Smooth muscle cell (in vitro differentiated cells): Measurements from ENCODE around the gene SPON1. TPM values are rescaled to one million over a fixed set of nuclear protein-coding genes. Genes with fewer than 3 reads are reported as not detected.
"Not testable (repeated sequence)": the region's sequence is repeated elsewhere in the genome, so short reads cannot be mapped to it uniquely, and the experiment has no call there.

ENCODE experiments used
- DNase-seq: peaks from one replicate; lab custom pipeline; 2025; ENCODE audit not compliant: unreplicated experiment; lab: John Stamatoyannopoulos, UW
- H2AFZ ChIP-seq: fragments of 200-600 bp; sonication (generic); 2 replicates; pipeline ENCODE4 v1.6.0; 2016; ENCODE audit warnings: antibody characterized with exemption, low read depth, mild to moderate bottlenecking
- H3F3A ChIP-seq: fragments of 200-600 bp; sonication (generic); 2 replicates; pipeline ENCODE4 v1.6.0; 2017; ENCODE audit warnings: antibody characterized with exemption, low read depth
- H3K27ac ChIP-seq: fragments of 200-600 bp; sonication (generic); 2 replicates; pipeline ENCODE4 v1.5.1; 2016; ENCODE audit warnings: low read depth, mild to moderate bottlenecking
- H3K27me3 ChIP-seq: fragments of 200-600 bp; sonication (generic); 2 replicates; pipeline ENCODE4 v1.6.1; 2016; ENCODE audit warnings: low read depth, mild to moderate bottlenecking
- H3K36me3 ChIP-seq: fragments of 200-600 bp; sonication (generic); 2 replicates; pipeline ENCODE4 v1.5.1; 2016; ENCODE audit warnings: low read depth
- H3K4me1 ChIP-seq: fragments of 200-600 bp; sonication (generic); 2 replicates; pipeline ENCODE4 v1.5.1; 2016; ENCODE audit warnings: low read depth
- H3K4me2 ChIP-seq: fragments of 200-600 bp; sonication (generic); 2 replicates; pipeline ENCODE4 v1.6.0; 2016; ENCODE audit warnings: mild to moderate bottlenecking
- H3K4me3 ChIP-seq: fragments of 200-600 bp; sonication (generic); 2 replicates; pipeline ENCODE4 v1.5.1; 2016; ENCODE audit warnings: mild to moderate bottlenecking
- H3K79me2 ChIP-seq: fragments of 200-600 bp; sonication (generic); 2 replicates; pipeline ENCODE4 v1.6.0; 2016; ENCODE audit warnings: low read depth, mild to moderate bottlenecking
- H3K9ac ChIP-seq: fragments of 200-600 bp; sonication (generic); 2 replicates; pipeline ENCODE4 v1.6.0; 2016; ENCODE audit warnings: low read depth
- H3K9me3 ChIP-seq: fragments of 200-600 bp; sonication (generic); replicated peaks from 2 replicates; pipeline ENCODE4 v1.5.1; 2016; ENCODE audit warnings: low read depth
- H4K20me1 ChIP-seq: fragments of 200-600 bp; sonication (generic); 2 replicates; pipeline ENCODE4 v1.6.0; 2016; ENCODE audit warnings: low read depth
- CTCF ChIP-seq: fragments of 200-600 bp; sonication (generic); IDR thresholded peaks from 2 replicates; pipeline ENCODE4 v1.5.1; 2017; ENCODE audit warnings: borderline replicate concordance, mild to moderate bottlenecking, antibody characterized with exemption; ENCODE audit not compliant: insufficient read depth, poor library complexity, severe bottlenecking
- WGBS: methylation state at CpG from one replicate; pipeline ENCODE4 v1.1.7; 2016; ENCODE audit warnings: low lambda C conversion rate; 5-methylcytosine and 5-hydroxymethylcytosine counted together
- polyA plus RNA-seq: library from polyadenylated mRNA; unstranded; fragments of >200 nt; fragmentation: Nextera tagmentation; extraction: Ambion mirVana; gene quantifications from 2 replicates; pipeline ENCODE4 v1.2.1, GENCODE V29; 2016
- total RNA-seq: library from RNA; depleted of rRNA; stranded (reverse); fragments of >200 nt; gene quantifications from 2 replicates; pipeline ENCODE4 v1.2.3, GENCODE V29; 2014

The SPON1 gene
- total and polyA plus RNA-seq, 2 experiments from 2014 or later, result 38.0 to 40.6 TPM

GRCh38 chr11:14275076-14275475, 312.6 kb downstream of the SPON1 start:
- Histone ChIP-seq H3K36me3 (no peaks in the 10 kb centered on the region), H3K27ac (no peak overlapping the region), H3K79me2 (no peaks in the 10 kb centered on the region), H3F3A (peaks cover 3% of the 10 kb centered on the region), H3K4me3 (no peak overlapping the region), H3K4me2 (no peak overlapping the region), H3K9ac (no peak overlapping the region), H3K4me1 (no peaks in the 10 kb centered on the region), H3K9me3 (no peaks in the 10 kb centered on the region), H2AFZ (no peak overlapping the region), H4K20me1 (no peaks in the 10 kb centered on the region), H3K27me3 (no peaks in the 10 kb centered on the region)
- DNase-seq, result no peak
- no peak for TF ChIP-seq CTCF

- H3F3A ChIP-seq, H3K79me2 ChIP-seq, H3K9ac ChIP-seq, DNase-seq, H2AFZ ChIP-seq, H3K4me1 ChIP-seq, H3K27me3 ChIP-seq, H3K27ac ChIP-seq, H3K9me3 ChIP-seq, H3K36me3 ChIP-seq, H4K20me1 ChIP-seq, H3K4me2 ChIP-seq, H3K4me3 ChIP-seq: not testable (repeated sequence)
- WGBS, result 92% methylated on average over 1 of the region's 1 CpG
Observed at GRCh38 chr11:14278869-14279268, 316.3 kb downstream of the SPON1 start.

GRCh38 chr11:14288189-14288935, 325.8 kb downstream of the SPON1 start:
- no peak overlapping the region for H2AFZ ChIP-seq
- H3F3A ChIP-seq, result no peaks in the 10 kb centered on the region
- DNase-seq, result no peak
- H3K4me1 ChIP-seq, result no peaks in the 10 kb centered on the region
- no peaks in the 10 kb centered on the region for H3K36me3 ChIP-seq
- 72% methylated on average over 2 of the region's 2 CpGs for WGBS
- H3K4me2 ChIP-seq, result peak overlapping the region; percentile 61
- no peaks in the 10 kb centered on the region for H3K9me3 ChIP-seq
- no peak overlapping the region for H3K4me3 ChIP-seq
- H4K20me1 ChIP-seq, result no peaks in the 10 kb centered on the region
- H3K79me2 ChIP-seq, result no peaks in the 10 kb centered on the region
- H3K27me3 ChIP-seq, result no peaks in the 10 kb centered on the region
- peak overlapping the region; percentile 49 for H3K9ac ChIP-seq
- TF ChIP-seq CTCF, result no peak
- H3K27ac ChIP-seq, result peak overlapping the region; percentile 79

- no peak overlapping the region for H3K4me2 ChIP-seq
- no peak for TF ChIP-seq CTCF
- no peaks in the 10 kb centered on the region for H3F3A ChIP-seq
- no peaks in the 10 kb centered on the region for H3K9me3 ChIP-seq
- no peak overlapping the region for H3K4me3 ChIP-seq
- H4K20me1 ChIP-seq, result no peaks in the 10 kb centered on the region
- H3K27ac ChIP-seq, result no peak overlapping the region
- no peaks in the 10 kb centered on the region for H3K36me3 ChIP-seq
- H3K79me2 ChIP-seq, result no peaks in the 10 kb centered on the region
- no peak overlapping the region for H3K9ac ChIP-seq
- WGBS, result 86% methylated on average over 3 of the region's 3 CpGs
- DNase-seq, result no peak
- H3K27me3 ChIP-seq, result no peaks in the 10 kb centered on the region
- H2AFZ ChIP-seq, result no peak overlapping the region
- no peaks in the 10 kb centered on the region for H3K4me1 ChIP-seq
Observed at GRCh38 chr11:14290422-14290821, 327.9 kb downstream of the SPON1 start.
